ENCODE data around the gene HIBADH. TPM values are rescaled to one million over a fixed set of nuclear protein-coding genes. Genes with fewer than 3 reads are reported as not detected.

The HIBADH gene
- total RNA-seq, 1 experiment from 2014 or later: 23.2 TPM

DNA sequence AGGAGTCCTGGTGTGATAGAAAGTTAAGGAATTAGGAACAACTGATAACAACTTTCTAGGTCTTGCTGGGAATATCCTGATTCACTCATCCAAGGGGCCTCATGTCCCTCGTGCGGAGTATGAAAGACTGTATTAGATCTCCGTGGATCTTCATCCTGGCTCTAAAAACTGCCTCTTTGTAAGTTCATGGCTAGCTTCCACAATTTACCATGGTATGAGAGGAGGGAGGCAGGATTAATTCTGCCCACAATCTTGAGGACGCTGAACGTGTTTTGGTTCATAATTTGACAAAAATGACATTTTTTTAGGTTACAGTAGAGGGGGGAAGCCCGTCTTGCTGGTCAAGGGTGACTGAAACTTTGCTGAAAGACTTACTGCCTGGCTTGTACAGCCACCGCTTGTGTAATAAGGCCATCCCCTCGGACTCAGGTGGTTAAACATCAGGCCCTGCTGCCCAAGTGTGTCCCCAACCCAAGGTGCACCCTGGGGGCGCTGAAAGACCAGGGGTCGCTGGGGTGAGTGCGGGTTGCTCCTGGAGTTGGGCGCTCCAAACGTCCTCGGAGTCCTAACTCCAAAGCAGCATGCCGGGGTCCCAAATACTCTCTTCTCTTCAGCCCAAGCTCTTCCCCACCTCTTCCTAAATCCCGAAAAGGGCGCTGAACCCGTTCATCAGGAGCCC lies 733 bp downstream of the HIBADH start:
- Histone ChIP-seq H3K9ac (ENCODE audit: extremely low read depth, insufficient read length, low read length) (peak overlapping the region; percentile 97), H3K9me3 (ENCODE audit: control insufficient read depth, low read depth, low read length) (no peaks in the 10 kb centered on the region), H3K79me2 (ENCODE audit: insufficient read depth, low read length) (no peaks in the 10 kb centered on the region), H4K91ac (ENCODE audit: insufficient read length, low read depth, low read length) (peak overlapping the region; percentile 69), H3K23me2 (ENCODE audit: insufficient read length, low read depth, low read length, poor library complexity, severe bottlenecking) (peaks cover 8% of the 10 kb centered on the region), H3K18ac (ENCODE audit: insufficient read length, low read depth, low read length) (peak overlapping the region; percentile 96), H4K8ac (replicated peaks; ENCODE audit: insufficient read length, low read depth, low read length) (peak overlapping the region; percentile 61), H3K56ac (ENCODE audit: insufficient read length, low read depth, low read length) (no peak overlapping the region), H2BK120ac (ENCODE audit: low read depth, low read length, poor library complexity, severe bottlenecking) (no peak overlapping the region), H2BK20ac (ENCODE audit: low read depth, low read length, poor library complexity, severe bottlenecking) (no peak overlapping the region), H3K27me3 (ENCODE audit: insufficient read depth, low read length) (no peaks in the 10 kb centered on the region), H2BK5ac (ENCODE audit: insufficient read length, low read length) (no peak overlapping the region), H3K79me1 (ENCODE audit: insufficient read depth, low read depth, low read length, poor library complexity, severe bottlenecking) (no peaks in the 10 kb centered on the region), H4K20me1 (ENCODE audit: control insufficient read depth, insufficient read depth, insufficient read length) (no peaks in the 10 kb centered on the region), H3K14ac (ENCODE audit: insufficient read depth, low read length) (peak overlapping the region; percentile 76), H3K27ac (ENCODE audit: insufficient read length, low read depth, low read length) (no peak overlapping the region), H2BK12ac (ENCODE audit: insufficient read length, low read depth, low read length) (no peak overlapping the region), H4K5ac (ENCODE audit: insufficient read length, low read depth, low read length) (no peak overlapping the region), H3T11ph (ENCODE audit: low read length) (no peak overlapping the region), H2AFZ (ENCODE audit: low read length) (peak overlapping the region; percentile 75), H2AK5ac (ENCODE audit: insufficient read length, low read length) (no peak overlapping the region), H3K4me1 (ENCODE audit: insufficient read depth, low read length) (no peaks in the 10 kb centered on the region; the same call in 1 of the 2 replicates), H2BK15ac (ENCODE audit: low read depth, low read length) (peak overlapping the region; percentile 73; the same call in 1 of the 2 replicates), H3K4ac (ENCODE audit: low read depth, low read length) (no peak overlapping the region), H3K4me2 (ENCODE audit: insufficient read depth, insufficient read length, low read length) (peak overlapping the region; percentile 99), H3K23ac (ENCODE audit: insufficient read length, low read depth, low read length) (no peak overlapping the region)
- Mint-ChIP-seq H3K9me3 (no peaks in the 10 kb centered on the region), H3K4me3 (peak overlapping the region; percentile 86 to 91), H3K27me3 (ENCODE audit: low read depth) (peaks cover 5% of the 10 kb centered on the region; the same call in 1 of the 2 replicates), H3K36me3 (ENCODE audit: insufficient read depth in 1 of 3, low read depth in 3 of 3) (peaks cover 0 to 10% (median 0%) of the 10 kb centered on the region in 3 experiments; a peak in 3 of 7 replicates), H3K27ac (peak overlapping the region; percentile 80 to 89 (median 87); a peak in 5 of 7 replicates), H3K4me1 (peaks cover 7 to 8% of the 10 kb centered on the region in 2 experiments)
- TF ChIP-seq, protein P1, sequence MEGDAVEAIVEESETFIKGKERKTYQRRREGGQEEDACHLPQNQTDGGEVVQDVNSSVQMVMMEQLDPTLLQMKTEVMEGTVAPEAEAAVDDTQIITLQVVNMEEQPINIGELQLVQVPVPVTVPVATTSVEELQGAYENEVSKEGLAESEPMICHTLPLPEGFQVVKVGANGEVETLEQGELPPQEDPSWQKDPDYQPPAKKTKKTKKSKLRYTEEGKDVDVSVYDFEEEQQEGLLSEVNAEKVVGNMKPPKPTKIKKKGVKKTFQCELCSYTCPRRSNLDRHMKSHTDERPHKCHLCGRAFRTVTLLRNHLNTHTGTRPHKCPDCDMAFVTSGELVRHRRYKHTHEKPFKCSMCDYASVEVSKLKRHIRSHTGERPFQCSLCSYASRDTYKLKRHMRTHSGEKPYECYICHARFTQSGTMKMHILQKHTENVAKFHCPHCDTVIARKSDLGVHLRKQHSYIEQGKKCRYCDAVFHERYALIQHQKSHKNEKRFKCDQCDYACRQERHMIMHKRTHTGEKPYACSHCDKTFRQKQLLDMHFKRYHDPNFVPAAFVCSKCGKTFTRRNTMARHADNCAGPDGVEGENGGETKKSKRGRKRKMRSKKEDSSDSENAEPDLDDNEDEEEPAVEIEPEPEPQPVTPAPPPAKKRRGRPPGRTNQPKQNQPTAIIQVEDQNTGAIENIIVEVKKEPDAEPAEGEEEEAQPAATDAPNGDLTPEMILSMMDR (conservative IDR thresholded peaks at IDR 0.05): no peak; the same call in 2 of the 3 replicates
- no peak for DNase-seq
- WGBS (ENCODE audit: extremely low coverage, insufficient read length, low lambda C conversion rate): no CpG with 5 or more reads among the region's 18 CpGs

Measured in H9 (cell line).